Upper lobe of left lung (tissue), 6 donors: Measurements from ENCODE around the gene YPEL1. TPM values are rescaled to one million over a fixed set of nuclear protein-coding genes. Genes with fewer than 3 reads are reported as not detected.

Experiments used
- ATAC-seq, 2 donors: fragments of 200-7000 bp; cut with Tn5 transposase; one replicate each; pipeline ENCODE4 v1.9.1; 2022; ENCODE audit warnings: mild to moderate bottlenecking in 2 of 2, moderate library complexity in 2 of 2; ENCODE audit not compliant: low FRiP score in 2 of 2
- DNase-seq, 2 donors: peaks; one replicate each; pipeline ENCODE4 v3.0.0-alpha.2; 2019 to 2020
- H3K27ac ChIP-seq, 4 donors: fragments of 200-600 bp; sonication (generic); one replicate each; pipeline ENCODE4 v1.5.1; 2016 to 2019
- H3K27me3 ChIP-seq, 4 donors: fragments of 200-600 bp; sonication (generic); one replicate each; pipeline ENCODE4 v1.5.1; 2017 to 2019
- H3K36me3 ChIP-seq, 4 donors: fragments of 200-600 bp; sonication (generic); one replicate each; pipeline ENCODE4 v1.5.1; 2016 to 2019
- H3K4me1 ChIP-seq, 4 donors: fragments of 200-600 bp; sonication (generic); one replicate each; pipeline ENCODE4 v1.5.1; 2018 to 2019
- H3K4me3 ChIP-seq, 4 donors: fragments of 200-600 bp; sonication (generic); one replicate each; pipeline ENCODE4 v1.5.1; 2017 to 2019; ENCODE audit warnings: mild to moderate bottlenecking in 2 of 4, moderate library complexity in 1 of 4
- H3K9me3 ChIP-seq, 4 donors: fragments of 200-600 bp; sonication (generic); one replicate each; pipeline ENCODE4 v1.5.1; 2018 to 2019
- EP300 ChIP-seq, 4 donors: sonication (generic); formaldehyde crosslinking; IDR thresholded peaks; one replicate each; pipeline ENCODE4 v1.5.1; 2017; ENCODE audit warnings: antibody characterized with exemption in 4 of 4, control low read depth in 2 of 4
- POLR2A ChIP-seq, 4 donors: fragments of 450-650 bp; IDR thresholded peaks; one replicate each; pipeline ENCODE4 v1.5.1; 2016 to 2017; ENCODE audit warnings: antibody characterized with exemption in 4 of 4, mild to moderate bottlenecking in 2 of 4
- POLR2AphosphoS5 ChIP-seq, 2 donors: sonication (generic); formaldehyde crosslinking; IDR thresholded peaks; one replicate each; pipeline ENCODE4 v1.5.1; 2017; ENCODE audit warnings: antibody characterized with exemption in 2 of 2
- WGBS, 2 donors: methylation state at CpG; one replicate each; pipeline ENCODE4 v1.1.5; 2017 to 2018; 5-methylcytosine and 5-hydroxymethylcytosine counted together
- total RNA-seq, 6 donors: library from RNA; depleted of rRNA in 4 of 6; stranded (reverse); fragments of >200 nt in 4 of 6; gene quantifications; one replicate each; pipeline versions ENCODE4 v1.1.0 to v1.2.1, GENCODE V29; 2016 to 2021
- TF ChIP-seq, protein P1 (sequence below), 6 experiments: fragments of 450-650 bp in 4 of 6; fragments of 200-600 bp in 2 of 6; sonication (generic) in 2 of 6; IDR thresholded peaks; one replicate each; pipeline ENCODE4 v1.5.1; 2016 to 2019; ENCODE audit warnings: antibody characterized with exemption in 6 of 6
- donor health status: DM: no; HTN: no; CAD: no; lungs with moderate emphysema.
- donor health status: DM: no; HTN: yes; CAD: no; lungs with severe emphysema.

YPEL1 gene
- total RNA-seq, 6 donors from 2014 or later = 4.4 to 11.6 (median 7.4) TPM

DNA sequence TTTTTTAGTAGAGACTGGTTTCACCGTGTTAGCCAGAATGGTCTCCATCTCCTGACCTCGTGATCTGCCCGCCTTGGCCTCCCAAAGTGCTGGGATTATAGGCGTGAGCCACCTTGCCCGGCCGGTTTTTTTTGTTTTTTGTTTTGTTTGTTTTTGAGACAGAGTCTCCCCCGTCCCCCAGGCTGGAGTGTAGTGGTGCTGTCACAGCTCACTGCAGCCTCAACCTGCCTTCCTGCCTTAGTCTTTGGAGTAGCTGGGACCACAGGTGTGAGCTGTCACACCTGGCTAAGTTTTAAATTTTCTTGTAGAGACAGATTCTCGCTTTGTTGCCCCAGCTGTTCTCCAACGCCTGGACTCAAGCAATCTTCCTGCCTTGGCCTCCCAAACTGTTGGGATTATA, 66.6 kb downstream of the YPEL1 start:
- Histone ChIP-seq H3K4me1 (peaks cover 10 to 22% (median 12%) of the 10 kb centered on the region in 4 donors), H3K9me3 (no peaks in the 10 kb centered on the region), H3K27ac (no peak overlapping the region), H3K4me3 (no peak overlapping the region), H3K36me3 (peaks cover 7 to 49% (median 35%) of the 10 kb centered on the region in 4 donors), H3K27me3 (no peaks in the 10 kb centered on the region)
- TF ChIP-seq POLR2A (IDR thresholded peaks at IDR 0.05) (no peak), POLR2AphosphoS5 (IDR thresholded peaks at IDR 0.05) (no peak), EP300 (IDR thresholded peaks at IDR 0.05) (no peak)
- TF ChIP-seq, protein P1, sequence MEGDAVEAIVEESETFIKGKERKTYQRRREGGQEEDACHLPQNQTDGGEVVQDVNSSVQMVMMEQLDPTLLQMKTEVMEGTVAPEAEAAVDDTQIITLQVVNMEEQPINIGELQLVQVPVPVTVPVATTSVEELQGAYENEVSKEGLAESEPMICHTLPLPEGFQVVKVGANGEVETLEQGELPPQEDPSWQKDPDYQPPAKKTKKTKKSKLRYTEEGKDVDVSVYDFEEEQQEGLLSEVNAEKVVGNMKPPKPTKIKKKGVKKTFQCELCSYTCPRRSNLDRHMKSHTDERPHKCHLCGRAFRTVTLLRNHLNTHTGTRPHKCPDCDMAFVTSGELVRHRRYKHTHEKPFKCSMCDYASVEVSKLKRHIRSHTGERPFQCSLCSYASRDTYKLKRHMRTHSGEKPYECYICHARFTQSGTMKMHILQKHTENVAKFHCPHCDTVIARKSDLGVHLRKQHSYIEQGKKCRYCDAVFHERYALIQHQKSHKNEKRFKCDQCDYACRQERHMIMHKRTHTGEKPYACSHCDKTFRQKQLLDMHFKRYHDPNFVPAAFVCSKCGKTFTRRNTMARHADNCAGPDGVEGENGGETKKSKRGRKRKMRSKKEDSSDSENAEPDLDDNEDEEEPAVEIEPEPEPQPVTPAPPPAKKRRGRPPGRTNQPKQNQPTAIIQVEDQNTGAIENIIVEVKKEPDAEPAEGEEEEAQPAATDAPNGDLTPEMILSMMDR (IDR thresholded peaks at IDR 0.05) = no peak
- DNase-seq = no peak
- 76 to 78% methylated on average over 9 of the region's 9 CpGs for WGBS, 2 donors
- ATAC-seq = no peak

DNA sequence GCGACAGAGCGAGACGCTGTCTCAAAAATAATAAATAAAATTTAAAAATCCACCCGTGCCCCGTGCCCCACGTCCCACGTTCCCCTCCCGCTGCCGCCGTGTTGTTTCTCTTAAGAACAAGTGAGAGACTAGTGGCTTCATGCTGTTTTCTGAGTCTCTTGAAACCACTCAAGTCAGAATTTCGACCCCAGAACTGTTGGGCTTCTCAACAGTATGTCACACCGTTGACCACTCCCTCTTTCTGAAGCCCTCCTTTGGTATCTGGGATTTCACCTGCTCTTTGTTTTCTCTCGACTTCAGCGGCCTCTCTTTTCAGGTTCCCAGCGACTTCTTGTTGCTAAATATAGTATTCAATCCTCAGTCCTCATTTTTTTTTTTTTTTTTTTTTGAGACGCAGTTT, 68.8 kb downstream of the YPEL1 start:
- TF ChIP-seq, protein P1 (IDR thresholded peaks at IDR 0.05) = no peak
- TF ChIP-seq POLR2AphosphoS5 (IDR thresholded peaks at IDR 0.05) (no peak), POLR2A (IDR thresholded peaks at IDR 0.05) (no peak), EP300 (IDR thresholded peaks at IDR 0.05) (no peak)

DNA sequence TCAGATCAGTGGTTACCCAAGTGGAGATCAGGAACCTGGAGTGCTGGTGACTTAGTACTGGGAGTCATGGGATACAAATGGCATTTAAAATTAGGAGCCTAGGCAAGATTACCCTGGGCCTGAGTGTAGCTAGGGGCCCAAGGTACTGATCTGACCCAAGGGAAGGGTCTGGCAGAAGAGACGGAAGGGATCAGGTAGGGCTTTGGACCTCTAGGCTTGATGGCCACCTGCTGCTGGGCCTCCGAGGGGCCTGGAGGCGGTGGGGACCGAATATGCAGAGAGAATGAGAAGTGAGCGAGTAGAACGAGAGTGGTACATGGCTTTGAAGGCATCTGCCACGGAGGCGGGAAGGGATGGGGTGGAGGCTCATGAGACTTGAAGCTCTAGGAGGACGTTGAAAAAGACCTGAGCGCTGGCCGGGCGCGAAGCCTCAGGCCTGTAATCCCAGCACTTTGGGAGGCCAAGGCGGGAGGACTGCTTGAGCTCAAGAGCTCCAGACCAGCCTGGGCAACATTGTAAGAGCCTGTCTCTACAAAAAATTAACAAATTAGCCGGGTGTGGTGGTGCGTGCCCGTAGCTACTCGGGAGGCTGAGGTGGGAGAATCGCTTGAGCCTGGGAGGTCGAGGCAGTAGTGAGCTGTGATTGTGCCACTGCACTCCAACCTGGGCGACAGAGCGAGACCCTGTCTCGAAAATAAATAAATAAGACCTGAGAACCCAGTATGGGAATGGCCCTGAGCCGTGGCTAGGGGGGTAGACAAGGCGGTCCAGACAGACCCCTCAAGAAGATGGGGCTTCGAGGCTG, 70.3 kb downstream of the YPEL1 start:
- H3K4me1 ChIP-seq = peaks cover 10 to 22% (median 12%) of the 10 kb centered on the region in 4 donors

More for the DNA sequence above, 68.8 kb downstream of the YPEL1 start:
- ATAC-seq (no peak), DNase-seq (no peak)
- Histone ChIP-seq H3K27ac (peak overlapping the region; percentile 90 to 96 (median 95)), H3K36me3 (peaks cover 7 to 26% (median 13%) of the 10 kb centered on the region in 4 donors), H3K4me3 (peak overlapping the region; percentile 62 to 91 (median 68)), H3K4me1 (peaks cover 10 to 22% (median 12%) of the 10 kb centered on the region in 4 donors), H3K27me3 (no peaks in the 10 kb centered on the region), H3K9me3 (no peaks in the 10 kb centered on the region)
- 36 to 53% methylated on average over 16 of the region's 16 CpGs for WGBS, 2 donors

DNA sequence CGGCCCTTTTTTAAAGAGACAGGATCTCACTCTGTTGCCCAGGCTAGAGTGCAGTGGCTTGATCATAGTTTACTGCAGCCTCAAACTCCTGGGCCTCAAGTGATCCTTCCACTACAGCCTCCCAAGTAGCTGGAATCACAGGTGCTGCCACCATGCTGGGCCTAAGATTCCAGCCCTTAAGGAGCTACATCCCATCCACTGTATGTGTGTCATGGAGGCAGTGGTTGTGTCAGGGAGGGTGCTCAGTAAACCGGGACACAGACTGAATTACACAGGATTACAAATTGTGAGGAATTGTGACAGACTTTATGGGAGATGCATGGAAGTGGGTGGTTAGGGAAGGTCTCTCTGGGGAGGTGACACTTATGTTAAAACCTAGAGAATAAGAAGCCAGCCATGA, 71.9 kb downstream of the YPEL1 start:
- DNase-seq = no peak
- no peak for ATAC-seq
- WGBS, 2 donors = 92 to 95% methylated on average over 2 of the region's 2 CpGs
- Histone ChIP-seq H3K27ac (no peak overlapping the region), H3K9me3 (no peaks in the 10 kb centered on the region), H3K4me3 (no peak overlapping the region), H3K36me3 (no peaks in the 10 kb centered on the region), H3K27me3 (no peaks in the 10 kb centered on the region), H3K4me1 (peaks cover 10 to 17% (median 12%) of the 10 kb centered on the region in 4 donors)
- TF ChIP-seq POLR2AphosphoS5 (IDR thresholded peaks at IDR 0.05) (no peak), POLR2A (IDR thresholded peaks at IDR 0.05) (no peak), EP300 (IDR thresholded peaks at IDR 0.05) (no peak)
- TF ChIP-seq, protein P1 (IDR thresholded peaks at IDR 0.05) = no peak

More for the DNA sequence above, 70.3 kb downstream of the YPEL1 start:
- H3K9me3 ChIP-seq = no peaks in the 10 kb centered on the region
- H3K4me3 ChIP-seq = peak overlapping the region; percentile 62 to 91 (median 68)
- H3K27ac ChIP-seq = peak overlapping the region; percentile 90 to 96 (median 95)
- no peaks in the 10 kb centered on the region for H3K27me3 ChIP-seq
- H3K36me3 ChIP-seq = peaks cover 0 to 11% (median 0%) of the 10 kb centered on the region in 4 donors
- no peak for ATAC-seq
- TF ChIP-seq, protein P1 (IDR thresholded peaks at IDR 0.05) = no peak
- TF ChIP-seq POLR2A (IDR thresholded peaks at IDR 0.05) (no peak), EP300 (IDR thresholded peaks at IDR 0.05) (no peak), POLR2AphosphoS5 (IDR thresholded peaks at IDR 0.05) (no peak)
- WGBS, 2 donors = 75 to 81% methylated on average over 26 of the region's 26 CpGs
- DNase-seq = no peak
